ENCODE measurements around the gene EPB42.

- no peak for TF ChIP-seq CTCF (IDR thresholded peaks at IDR 0.05 in 2 of 3, conservative IDR thresholded peaks at IDR 0.05 in 1 of 3; ENCODE audit: borderline replicate concordance in 1 of 3, insufficient read depth in 1 of 3, low read depth in 2 of 3, low read length in 2 of 3)
- no peak for TF ChIP-seq YY1 (IDR thresholded peaks at IDR 0.05; ENCODE audit: extremely low read depth, insufficient replicate concordance, low read depth, low read length)
- no peak for TF ChIP-seq REST (IDR thresholded peaks at IDR 0.05; ENCODE audit: low read depth)
- no peak for TF ChIP-seq POLR2A (IDR thresholded peaks at IDR 0.05; ENCODE audit: borderline replicate concordance, extremely low read depth, insufficient read depth, insufficient read length)
- no peak for TF ChIP-seq EZH2phosphoT487 (IDR thresholded peaks at IDR 0.05; ENCODE audit: borderline replicate concordance)
Measured at GRCh38 chr15:43212299-43212698, 8.5 kb downstream of the EPB42 start.

All from HCT116 (cell line).